ENCODE measurements around the gene COQ5.

Gene COQ5

GRCh38 chr12:120468821-120469449, 60.0 kb downstream of the COQ5 start:
- H3K4me3 Mint-ChIP-seq = peak overlapping the region; percentile 88 to 92
- ATAC-seq (replicated peaks) (peak; percentile 38), DNase-seq (peak in 2 of 3 experiments; percentile 9 to 18)
- H3K4me1 Mint-ChIP-seq (ENCODE audit: low read depth in 2 of 2) = peaks cover 41 to 43% of the 10 kb centered on the region in 2 donors
- H3K9me3 Mint-ChIP-seq = no peaks in the 10 kb centered on the region
- H3K36me3 Mint-ChIP-seq (ENCODE audit: insufficient read depth) = peaks cover 56% of the 10 kb centered on the region
- H3K27ac Mint-ChIP-seq = peak overlapping the region; percentile 91 to 92
- H3K27me3 Mint-ChIP-seq = no peaks in the 10 kb centered on the region

GRCh38 chr12:120468325-120468820, 60.6 kb downstream of the COQ5 start:
- H3K27ac Mint-ChIP-seq = peak overlapping the region; percentile 91 to 92
- ATAC-seq (replicated peaks) (no peak), DNase-seq (no peak)
- H3K27me3 Mint-ChIP-seq = no peaks in the 10 kb centered on the region
- peaks cover 37 to 43% of the 10 kb centered on the region in 2 donors for H3K4me1 Mint-ChIP-seq (ENCODE audit: low read depth in 2 of 2)
- peaks cover 62% of the 10 kb centered on the region for H3K36me3 Mint-ChIP-seq (ENCODE audit: insufficient read depth)
- no peaks in the 10 kb centered on the region for H3K9me3 Mint-ChIP-seq
- peak overlapping the region; percentile 88 to 92 for H3K4me3 Mint-ChIP-seq

GRCh38 chr12:120467439-120467838, 61.5 kb downstream of the COQ5 start:
- H3K27me3 Mint-ChIP-seq = no peaks in the 10 kb centered on the region
- H3K36me3 Mint-ChIP-seq (ENCODE audit: insufficient read depth) = peaks cover 71% of the 10 kb centered on the region
- H3K27ac Mint-ChIP-seq = peak overlapping the region; percentile 91 to 92
- no peaks in the 10 kb centered on the region for H3K9me3 Mint-ChIP-seq
- H3K4me1 Mint-ChIP-seq (ENCODE audit: low read depth in 2 of 2) = peaks cover 33 to 35% of the 10 kb centered on the region in 2 donors
- no peak for DNase-seq
- ATAC-seq (replicated peaks) = no peak
- H3K4me3 Mint-ChIP-seq = peak overlapping the region; percentile 88 to 92

GRCh38 chr12:120466560-120467315, 62.2 kb downstream of the COQ5 start:
- peak overlapping the region; percentile 88 to 92 for H3K4me3 Mint-ChIP-seq
- no peaks in the 10 kb centered on the region for H3K27me3 Mint-ChIP-seq
- H3K9me3 Mint-ChIP-seq = no peaks in the 10 kb centered on the region
- ATAC-seq (replicated peaks) = no peak
- H3K27ac Mint-ChIP-seq = peak overlapping the region in 1 of 2 donors; percentile 92
- H3K4me1 Mint-ChIP-seq (ENCODE audit: low read depth in 2 of 2) = peaks cover 28 to 30% of the 10 kb centered on the region in 2 donors
- H3K36me3 Mint-ChIP-seq (ENCODE audit: insufficient read depth) = peaks cover 78% of the 10 kb centered on the region
- peak; percentile 27 to 44 (median 36) for DNase-seq

GRCh38 chr12:120465756-120466155, 63.2 kb downstream of the COQ5 start:
- DNase-seq (no peak), ATAC-seq (replicated peaks) (no peak)
- Mint-ChIP-seq H3K4me3 (peak overlapping the region in 1 of 2 donors; percentile 12), H3K9me3 (no peaks in the 10 kb centered on the region), H3K36me3 (ENCODE audit: insufficient read depth) (peaks cover 83% of the 10 kb centered on the region), H3K27me3 (no peaks in the 10 kb centered on the region), H3K4me1 (ENCODE audit: low read depth in 2 of 2) (peaks cover 27% of the 10 kb centered on the region in 2 donors), H3K27ac (no peak overlapping the region)

GRCh38 chr12:120463712-120464111, 65.2 kb downstream of the COQ5 start:
- no peaks in the 10 kb centered on the region for H3K9me3 Mint-ChIP-seq
- no peaks in the 10 kb centered on the region for H3K27me3 Mint-ChIP-seq
- H3K4me1 Mint-ChIP-seq (ENCODE audit: low read depth in 2 of 2) = peaks cover 17 to 21% of the 10 kb centered on the region in 2 donors
- no peak overlapping the region for H3K27ac Mint-ChIP-seq
- no peak for DNase-seq
- no peak for ATAC-seq (replicated peaks)
- H3K36me3 Mint-ChIP-seq (ENCODE audit: insufficient read depth) = peaks cover 91% of the 10 kb centered on the region
- no peak overlapping the region for H3K4me3 Mint-ChIP-seq

- peaks cover 96% of the 10 kb centered on the region for H3K36me3 Mint-ChIP-seq (ENCODE audit: insufficient read depth)
- peak overlapping the region in 1 of 2 donors; percentile 32 for H3K27ac Mint-ChIP-seq
- H3K4me1 Mint-ChIP-seq (ENCODE audit: low read depth in 2 of 2) = peaks cover 5 to 9% of the 10 kb centered on the region in 2 donors
- no peak for ATAC-seq (replicated peaks)
- H3K27me3 Mint-ChIP-seq = no peaks in the 10 kb centered on the region
- no peak overlapping the region for H3K4me3 Mint-ChIP-seq
- no peak for DNase-seq
- no peaks in the 10 kb centered on the region for H3K9me3 Mint-ChIP-seq
Observed at GRCh38 chr12:120462099-120462640, 66.8 kb downstream of the COQ5 start.

- H3K27ac Mint-ChIP-seq = no peak overlapping the region
- ATAC-seq (replicated peaks) = no peak
- no peaks in the 10 kb centered on the region for H3K4me1 Mint-ChIP-seq (ENCODE audit: low read depth in 2 of 2)
Observed at GRCh38 chr12:120460157-120460556, 68.8 kb downstream of the COQ5 start.

GRCh38 chr12:120457133-120457532, 71.8 kb downstream of the COQ5 start:
- ATAC-seq (replicated peaks) = peak; percentile 27
- no peak for DNase-seq
- no peaks in the 10 kb centered on the region for H3K27me3 Mint-ChIP-seq
- peaks cover 77% of the 10 kb centered on the region for H3K36me3 Mint-ChIP-seq (ENCODE audit: insufficient read depth)
- H3K4me3 Mint-ChIP-seq = no peak overlapping the region
- no peaks in the 10 kb centered on the region for H3K4me1 Mint-ChIP-seq (ENCODE audit: low read depth in 2 of 2)
- H3K27ac Mint-ChIP-seq = peak overlapping the region; percentile 26 to 62
- H3K9me3 Mint-ChIP-seq = no peaks in the 10 kb centered on the region

More at GRCh38 chr12:120460157-120460556, 68.8 kb downstream of the COQ5 start:
- Mint-ChIP-seq H3K36me3 (ENCODE audit: insufficient read depth) (peaks cover 92% of the 10 kb centered on the region), H3K4me3 (no peak overlapping the region), H3K9me3 (no peaks in the 10 kb centered on the region), H3K27me3 (no peaks in the 10 kb centered on the region)
- DNase-seq = no peak

- Mint-ChIP-seq H3K4me1 (ENCODE audit: low read depth in 2 of 2) (no peaks in the 10 kb centered on the region), H3K27ac (peak overlapping the region; percentile 20 to 44), H3K27me3 (no peaks in the 10 kb centered on the region), H3K9me3 (no peaks in the 10 kb centered on the region), H3K36me3 (ENCODE audit: insufficient read depth) (peaks cover 69% of the 10 kb centered on the region), H3K4me3 (no peak overlapping the region)
- DNase-seq (no peak), ATAC-seq (replicated peaks) (no peak)
Observed at GRCh38 chr12:120455302-120455701, 73.7 kb downstream of the COQ5 start.

GRCh38 chr12:120453977-120454376, 75.0 kb downstream of the COQ5 start:
- peaks cover 59% of the 10 kb centered on the region for H3K36me3 Mint-ChIP-seq (ENCODE audit: insufficient read depth)
- H3K4me3 Mint-ChIP-seq = no peak overlapping the region
- no peaks in the 10 kb centered on the region for H3K4me1 Mint-ChIP-seq (ENCODE audit: low read depth in 2 of 2)
- peak; percentile 97 for ATAC-seq (replicated peaks)
- DNase-seq = no peak
- H3K27me3 Mint-ChIP-seq = no peaks in the 10 kb centered on the region
- H3K9me3 Mint-ChIP-seq = no peaks in the 10 kb centered on the region
- H3K27ac Mint-ChIP-seq = no peak overlapping the region

All from effector memory CD8-positive, alpha-beta T cell (primary cell).